T-helper 1 cell treated with Interleukin-12 subunit alpha and Interleukin-12 subunit beta and Interleukin-4 antibody, amounts not matched to agents 30 μg/mL and 1 μg/mL, for 36 hours (primary cell): ENCODE measurements around the gene ANKLE2.
"Not testable (repeated sequence)": the region's sequence is repeated elsewhere in the genome, so short reads cannot be mapped to it uniquely, and the experiment has no call there.

Source experiments
- H3K27ac Mint-ChIP-seq: one replicate; pipeline ENCODE4 v1.8.0; 2021; ENCODE audit warnings: mild to moderate bottlenecking, mixed read lengths
- H3K27me3 Mint-ChIP-seq: one replicate; pipeline ENCODE4 v1.8.0; 2021; ENCODE audit warnings: low read depth, mixed read lengths
- H3K36me3 Mint-ChIP-seq: one replicate; pipeline ENCODE4 v1.8.0; 2021; ENCODE audit warnings: low read depth, mixed read lengths
- H3K4me1 Mint-ChIP-seq: one replicate; pipeline ENCODE4 v1.8.0; 2021; ENCODE audit warnings: low read depth, mixed read lengths
- H3K4me3 Mint-ChIP-seq: one replicate; pipeline ENCODE4 v1.8.0; 2021; ENCODE audit warnings: mild to moderate bottlenecking, moderate library complexity, mixed read lengths
- H3K9me3 Mint-ChIP-seq: one replicate; pipeline ENCODE4 v1.8.0; 2021; ENCODE audit warnings: mixed read lengths

The ANKLE2 gene

DNA sequence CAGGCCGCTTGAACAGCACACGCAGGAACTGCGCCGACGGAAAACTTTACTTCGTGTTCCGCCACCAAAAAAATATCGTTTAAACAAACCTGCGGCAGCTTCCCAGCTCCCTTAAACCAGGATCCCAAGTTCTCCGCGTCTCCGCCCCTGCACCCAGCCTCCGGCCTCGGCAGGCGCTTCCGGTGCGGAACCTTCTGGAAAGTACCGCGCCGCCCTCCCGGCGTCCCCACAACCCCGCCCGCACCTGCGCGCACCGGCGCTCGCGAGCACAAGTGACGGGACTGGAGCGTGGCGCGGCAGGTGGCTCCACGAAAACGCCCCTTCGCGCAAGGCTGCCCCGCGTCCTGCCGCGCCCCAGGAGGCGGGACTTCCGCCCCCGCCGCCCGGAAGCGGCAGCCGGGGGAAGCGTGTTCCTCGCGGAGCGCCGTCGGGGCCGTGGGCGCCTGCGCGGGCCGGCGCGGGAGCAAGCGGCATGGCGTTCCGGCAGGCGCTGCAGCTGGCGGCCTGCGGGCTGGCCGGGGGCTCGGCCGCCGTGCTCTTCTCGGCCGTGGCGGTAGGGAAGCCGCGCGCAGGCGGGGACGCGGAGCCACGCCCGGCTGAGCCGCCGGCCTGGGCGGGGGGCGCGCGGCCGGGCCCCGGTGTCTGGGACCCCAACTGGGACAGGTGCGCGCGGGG is 51.1 kb downstream of the ANKLE2 start, which contains the start of gene PGAM5:
PGAM5 (plus strand) TSS at position 438 of the 675 bp plus-strand sequence; CDS start at position 473, 35 bp downstream.
- H3K4me1 Mint-ChIP-seq: peaks cover 17% of the 10 kb centered on the region
- H3K27me3 Mint-ChIP-seq: no peaks in the 10 kb centered on the region
- peak within 1 kb of the TSS; percentile 89 for H3K4me3 Mint-ChIP-seq

DNA sequence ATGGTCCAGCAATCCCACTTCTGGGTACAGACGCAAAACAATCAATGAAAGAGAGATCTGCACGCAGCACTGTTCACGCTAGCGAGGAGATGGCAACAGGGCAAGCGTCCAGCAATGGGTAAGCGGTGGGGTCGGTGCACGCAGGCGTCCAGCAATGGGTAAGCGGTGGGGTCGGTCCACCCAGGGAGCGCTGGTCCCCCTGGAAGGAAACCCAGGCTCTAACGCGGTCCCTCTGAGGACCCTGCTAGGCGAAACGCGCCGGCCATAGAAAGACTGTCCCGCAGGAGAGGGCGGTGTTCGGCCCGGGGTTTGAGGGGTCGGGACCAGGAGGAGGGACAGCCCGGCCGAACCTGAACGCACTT is 51.6 kb downstream of the ANKLE2 start:
- Mint-ChIP-seq H3K9me3 (no peaks in the 10 kb centered on the region), H3K4me1 (peaks cover 17% of the 10 kb centered on the region), H3K27me3 (no peaks in the 10 kb centered on the region), H3K27ac (peak overlapping the region; percentile 91), H3K36me3 (peaks cover 20% of the 10 kb centered on the region), H3K4me3 (peak overlapping the region; percentile 89)

More for the DNA sequence above, 51.1 kb downstream of the ANKLE2 start, which contains the start of gene PGAM5:
- peak within 1 kb of the TSS; percentile 91 for H3K27ac Mint-ChIP-seq
- no peaks in the 10 kb centered on the region for H3K9me3 Mint-ChIP-seq
- H3K36me3 Mint-ChIP-seq: peaks cover 18% of the 10 kb centered on the region

DNA sequence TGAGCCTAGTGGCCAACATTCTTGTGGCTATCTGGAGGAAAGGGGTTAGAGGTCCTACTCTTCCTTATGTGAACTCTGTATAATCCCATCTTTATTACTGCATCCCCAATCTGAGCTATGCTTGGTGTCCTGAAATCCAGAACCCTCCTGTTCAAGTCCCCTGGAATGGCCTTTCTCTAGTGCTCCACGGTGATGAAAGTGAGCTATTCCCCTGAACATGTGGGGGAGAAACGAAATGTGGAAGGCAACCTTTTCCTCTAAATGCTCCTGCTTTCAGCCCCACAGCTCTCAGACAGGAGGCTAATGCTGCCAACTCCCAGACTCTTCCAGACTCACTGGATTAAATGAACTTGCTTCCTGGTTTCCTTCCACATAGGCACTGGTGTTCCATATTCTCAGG is 53.5 kb downstream of the ANKLE2 start:
- Mint-ChIP-seq H3K36me3 (peaks cover 21% of the 10 kb centered on the region), H3K4me3 (no peak overlapping the region), H3K27ac (no peak overlapping the region), H3K4me1 (peaks cover 12% of the 10 kb centered on the region), H3K27me3 (no peaks in the 10 kb centered on the region), H3K9me3 (no peaks in the 10 kb centered on the region)

DNA sequence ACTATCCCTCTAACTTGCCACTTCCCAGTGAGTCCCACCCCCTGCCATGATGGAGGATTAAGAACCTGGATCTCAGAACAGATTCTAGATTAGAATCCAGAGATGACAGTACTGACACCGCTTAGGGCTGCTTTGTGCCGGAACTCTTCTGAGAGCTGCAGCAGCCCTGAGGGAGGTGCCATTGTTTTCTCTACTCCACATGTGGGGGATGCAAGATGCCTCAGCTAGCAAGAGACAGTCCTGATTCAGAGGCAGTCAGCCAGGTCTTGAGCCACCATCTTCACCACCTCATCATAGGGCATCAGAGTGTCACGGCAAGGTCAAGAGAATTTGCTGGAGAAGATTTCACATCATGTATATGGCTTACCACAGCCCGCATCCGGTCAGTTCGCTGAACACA is 54.4 kb downstream of the ANKLE2 start:
- H3K4me3 Mint-ChIP-seq: peak overlapping the region; percentile 54
- H3K27me3 Mint-ChIP-seq: no peaks in the 10 kb centered on the region
- no peaks in the 10 kb centered on the region for H3K9me3 Mint-ChIP-seq
- H3K36me3 Mint-ChIP-seq: peaks cover 22% of the 10 kb centered on the region
- H3K27ac Mint-ChIP-seq: peak overlapping the region; percentile 38
- H3K4me1 Mint-ChIP-seq: peaks cover 10% of the 10 kb centered on the region

DNA sequence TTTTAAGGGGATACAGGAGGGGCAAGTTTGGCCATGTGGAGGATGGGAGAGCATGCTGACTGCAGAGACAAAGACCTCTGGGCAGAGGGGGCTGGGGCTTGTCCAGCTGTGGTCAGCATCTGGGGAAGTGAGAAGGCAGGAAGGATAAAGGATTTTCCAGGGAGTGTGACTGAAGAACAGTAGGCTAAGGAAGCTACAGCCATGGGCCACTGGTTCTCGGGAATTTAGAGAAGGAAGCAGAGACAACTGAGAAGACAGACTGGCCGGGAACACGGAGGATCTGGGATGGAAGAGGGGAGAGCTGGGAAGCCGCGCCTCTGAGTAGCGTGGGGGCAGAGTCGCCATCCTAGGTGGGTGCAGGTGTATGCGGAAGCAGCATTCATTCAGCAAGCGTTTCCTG is 58.0 kb downstream of the ANKLE2 start:
- Mint-ChIP-seq H3K27me3 (no peaks in the 10 kb centered on the region), H3K36me3 (peaks cover 30% of the 10 kb centered on the region), H3K4me3 (no peak overlapping the region), H3K4me1 (no peaks in the 10 kb centered on the region), H3K9me3 (no peaks in the 10 kb centered on the region), H3K27ac (no peak overlapping the region)

DNA sequence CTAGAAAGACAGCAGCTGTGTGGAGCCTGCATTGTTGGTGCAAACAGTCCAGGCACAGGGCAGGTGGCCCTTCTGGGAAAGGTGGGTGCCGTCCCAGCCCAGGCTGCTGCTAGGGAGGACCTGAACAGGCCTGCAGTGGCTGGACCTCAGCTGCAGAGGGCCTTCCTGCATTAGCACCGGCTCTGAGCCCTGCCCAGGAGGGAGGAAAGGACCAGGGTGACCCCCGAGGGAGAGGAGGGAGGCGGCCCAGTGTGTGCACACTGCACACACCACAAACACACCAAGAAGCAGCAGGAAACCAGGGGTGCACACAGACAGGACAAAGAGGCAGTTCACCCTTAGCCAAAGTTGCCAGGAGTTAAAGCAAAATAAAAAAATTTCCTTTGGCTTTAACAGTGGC is 59.0 kb downstream of the ANKLE2 start:
- Mint-ChIP-seq H3K36me3 (peaks cover 29% of the 10 kb centered on the region), H3K4me3 (no peak overlapping the region), H3K4me1 (no peaks in the 10 kb centered on the region), H3K27me3 (no peaks in the 10 kb centered on the region), H3K27ac (no peak overlapping the region), H3K9me3 (no peaks in the 10 kb centered on the region)

DNA sequence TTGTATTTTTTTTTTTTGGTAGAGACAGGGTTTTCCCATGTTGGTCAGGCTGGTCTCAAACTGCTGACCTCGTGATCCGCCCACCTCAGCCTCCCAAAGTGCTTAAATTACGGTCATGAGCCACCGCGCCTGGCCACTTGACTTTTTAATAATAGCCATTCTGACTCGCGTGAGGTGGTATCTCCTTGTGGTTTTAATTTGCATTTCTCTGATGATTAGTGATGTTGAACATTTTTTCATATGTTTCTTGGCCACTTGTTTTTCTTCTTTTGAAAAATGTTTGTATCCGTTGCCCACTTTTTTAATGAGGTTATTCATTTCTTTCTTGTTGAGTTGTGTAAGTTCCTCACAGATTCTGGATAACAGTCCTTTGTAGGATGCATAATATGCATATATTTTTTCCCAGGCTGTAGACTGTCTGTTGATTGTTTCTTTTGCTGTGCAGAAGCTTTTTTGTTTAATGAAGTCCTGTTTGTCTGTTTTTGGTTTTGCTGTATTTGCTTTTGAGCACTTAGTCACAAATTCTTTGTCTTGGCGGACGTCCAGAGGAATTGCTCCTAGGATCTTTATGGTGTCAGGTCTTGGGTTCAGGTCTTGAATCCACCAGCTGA is 61.3 kb downstream of the ANKLE2 start:
- H3K9me3 Mint-ChIP-seq: no peaks in the 10 kb centered on the region
- H3K36me3 Mint-ChIP-seq: peaks cover 26% of the 10 kb centered on the region
- H3K4me3 Mint-ChIP-seq: no peak overlapping the region
- no peaks in the 10 kb centered on the region for H3K27me3 Mint-ChIP-seq
- no peak overlapping the region for H3K27ac Mint-ChIP-seq
- H3K4me1 Mint-ChIP-seq: no peaks in the 10 kb centered on the region

DNA sequence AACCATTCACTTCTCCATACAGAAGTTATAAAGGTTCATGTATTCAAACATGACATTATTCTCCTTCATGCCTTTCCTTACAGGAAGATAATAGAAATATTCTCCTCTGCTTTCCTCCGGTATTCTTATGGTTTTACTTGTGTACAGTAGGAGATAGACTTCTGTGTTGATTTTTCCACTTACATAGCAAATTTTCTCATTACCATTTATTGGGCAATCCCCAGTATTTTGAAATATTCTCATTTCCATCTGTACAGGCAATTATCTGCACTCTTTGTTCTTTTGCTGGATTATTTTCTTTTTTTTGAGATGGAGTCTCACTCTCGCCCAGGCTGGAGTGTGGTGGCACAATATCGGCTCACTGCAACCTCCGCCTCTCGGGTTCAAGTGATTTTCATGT is 63.3 kb downstream of the ANKLE2 start:
- Mint-ChIP-seq H3K4me3 (no peak overlapping the region), H3K36me3 (peaks cover 20% of the 10 kb centered on the region), H3K4me1 (no peaks in the 10 kb centered on the region), H3K27me3 (no peaks in the 10 kb centered on the region), H3K27ac (no peak overlapping the region), H3K9me3 (no peaks in the 10 kb centered on the region)

DNA sequence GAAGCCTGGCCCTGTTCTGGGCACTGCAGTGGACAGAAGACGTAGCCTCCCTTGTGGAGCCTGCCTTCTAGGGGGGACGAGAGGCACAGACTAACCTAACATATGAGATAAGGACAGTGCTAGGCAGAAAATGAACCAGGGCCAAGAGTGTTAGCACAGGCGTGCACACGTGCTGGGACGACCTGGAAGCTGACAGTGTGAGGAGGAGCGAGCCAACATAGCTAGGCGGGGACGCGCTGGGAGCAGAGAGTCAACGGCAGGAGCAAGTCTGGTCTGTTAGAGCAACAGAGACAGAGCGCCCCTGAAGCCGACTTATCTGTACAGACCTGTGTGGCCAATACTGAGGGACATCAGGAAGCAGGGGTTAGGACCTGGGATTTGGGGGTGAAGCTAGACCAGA is 66.2 kb downstream of the ANKLE2 start:
- H3K9me3 Mint-ChIP-seq: no peaks in the 10 kb centered on the region
- H3K27ac Mint-ChIP-seq: no peak overlapping the region
- H3K36me3 Mint-ChIP-seq: peaks cover 20% of the 10 kb centered on the region
- H3K4me3 Mint-ChIP-seq: no peak overlapping the region
- no peaks in the 10 kb centered on the region for H3K27me3 Mint-ChIP-seq
- H3K4me1 Mint-ChIP-seq: no peaks in the 10 kb centered on the region

DNA sequence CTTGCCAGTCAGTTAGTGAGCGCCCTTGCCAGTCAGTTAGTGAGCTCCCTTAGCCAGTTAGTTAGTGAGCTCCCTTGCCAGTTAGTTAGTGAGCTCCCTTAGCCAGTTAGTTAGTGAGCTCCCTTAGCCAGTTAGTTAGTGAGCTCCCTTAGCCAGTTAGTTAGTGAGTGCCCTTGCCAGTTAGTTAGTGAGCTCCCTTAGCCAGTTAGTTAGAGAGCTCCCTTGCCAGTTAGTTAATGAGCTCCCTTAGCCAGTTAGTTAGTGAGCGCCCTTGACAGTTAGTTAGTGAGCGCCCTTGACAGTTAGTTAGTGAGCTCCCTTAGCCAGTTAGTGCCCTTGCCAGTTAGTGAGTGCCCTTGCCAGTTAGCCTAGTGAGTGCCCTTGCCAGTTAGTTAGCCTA is 66.7 kb downstream of the ANKLE2 start:
- H3K27me3 Mint-ChIP-seq, H3K4me1 Mint-ChIP-seq, H3K27ac Mint-ChIP-seq, H3K4me3 Mint-ChIP-seq, H3K9me3 Mint-ChIP-seq: not testable (repeated sequence)
- peaks cover 20% of the 10 kb centered on the region for H3K36me3 Mint-ChIP-seq

DNA sequence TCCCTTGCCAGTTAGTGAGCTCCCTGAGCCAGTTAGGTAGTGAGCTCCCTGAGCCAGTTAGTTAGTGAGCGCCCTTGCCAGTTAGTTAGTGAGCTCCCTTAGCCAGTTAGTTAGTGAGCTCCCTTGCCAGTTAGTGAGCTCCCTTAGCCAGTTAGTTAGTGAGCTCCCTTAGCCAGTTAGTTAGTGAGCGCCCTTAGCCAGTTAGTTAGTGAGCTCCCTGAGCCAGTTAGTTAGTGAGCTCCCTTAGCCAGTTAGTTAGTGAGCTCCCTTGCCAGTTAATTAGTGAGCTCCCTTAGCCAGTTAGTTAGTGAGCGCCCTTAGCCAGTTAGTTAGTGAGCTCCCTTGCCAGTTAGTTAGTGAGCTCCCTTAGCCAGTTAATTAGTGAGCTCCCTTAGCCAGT is 69.6 kb downstream of the ANKLE2 start:
- H3K27ac Mint-ChIP-seq, H3K27me3 Mint-ChIP-seq, H3K4me1 Mint-ChIP-seq, H3K9me3 Mint-ChIP-seq, H3K4me3 Mint-ChIP-seq: not testable (repeated sequence)
- H3K36me3 Mint-ChIP-seq: peaks cover 13% of the 10 kb centered on the region

DNA sequence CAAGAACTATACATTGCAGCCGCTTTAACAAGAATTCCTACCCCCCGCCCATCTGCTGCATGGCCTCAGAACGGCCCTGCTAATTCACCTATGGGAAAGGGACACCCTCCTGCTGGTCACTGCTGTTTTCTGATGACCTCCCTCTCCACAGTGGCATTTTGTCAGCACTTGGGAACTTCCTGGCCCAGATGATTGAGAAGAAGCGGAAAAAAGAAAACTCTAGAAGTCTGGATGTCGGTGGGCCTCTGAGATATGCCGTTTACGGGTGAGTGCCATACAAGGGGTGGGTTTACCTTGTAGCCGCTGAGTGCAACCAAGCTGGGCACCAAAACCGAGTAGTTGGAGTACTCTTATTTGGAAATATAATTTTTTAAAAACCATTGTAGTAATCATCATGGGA is 71.5 kb downstream of the ANKLE2 start:
- Mint-ChIP-seq H3K27me3 (no peaks in the 10 kb centered on the region), H3K4me3 (peak overlapping the region; percentile 37), H3K4me1 (peaks cover 14% of the 10 kb centered on the region), H3K9me3 (no peaks in the 10 kb centered on the region), H3K36me3 (peaks cover 16% of the 10 kb centered on the region), H3K27ac (no peak overlapping the region)

DNA sequence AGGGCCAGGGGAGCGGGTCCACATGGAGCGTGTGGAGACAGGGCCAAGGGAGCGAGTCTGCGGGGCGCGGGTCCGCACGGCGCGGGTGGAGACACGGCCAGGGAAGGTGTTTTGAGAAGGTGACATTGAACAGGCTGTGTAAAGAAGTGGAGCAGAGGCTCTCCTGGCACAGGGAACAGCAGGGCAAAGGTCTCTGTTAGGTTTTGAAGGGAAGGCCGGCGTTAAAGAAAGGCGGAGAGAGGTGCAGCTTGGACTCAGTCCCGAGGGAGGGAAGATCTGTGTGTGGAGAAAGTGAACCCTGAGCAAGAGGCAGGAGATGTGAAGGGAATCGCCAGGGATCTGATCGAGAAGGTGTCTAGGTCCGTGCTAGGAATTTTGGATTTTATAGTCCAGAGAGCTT is 72.4 kb downstream of the ANKLE2 start:
- Mint-ChIP-seq H3K27me3 (no peaks in the 10 kb centered on the region), H3K4me1 (peaks cover 17% of the 10 kb centered on the region), H3K36me3 (peaks cover 16% of the 10 kb centered on the region), H3K9me3 (no peaks in the 10 kb centered on the region), H3K4me3 (peak overlapping the region; percentile 37), H3K27ac (no peak overlapping the region)

DNA sequence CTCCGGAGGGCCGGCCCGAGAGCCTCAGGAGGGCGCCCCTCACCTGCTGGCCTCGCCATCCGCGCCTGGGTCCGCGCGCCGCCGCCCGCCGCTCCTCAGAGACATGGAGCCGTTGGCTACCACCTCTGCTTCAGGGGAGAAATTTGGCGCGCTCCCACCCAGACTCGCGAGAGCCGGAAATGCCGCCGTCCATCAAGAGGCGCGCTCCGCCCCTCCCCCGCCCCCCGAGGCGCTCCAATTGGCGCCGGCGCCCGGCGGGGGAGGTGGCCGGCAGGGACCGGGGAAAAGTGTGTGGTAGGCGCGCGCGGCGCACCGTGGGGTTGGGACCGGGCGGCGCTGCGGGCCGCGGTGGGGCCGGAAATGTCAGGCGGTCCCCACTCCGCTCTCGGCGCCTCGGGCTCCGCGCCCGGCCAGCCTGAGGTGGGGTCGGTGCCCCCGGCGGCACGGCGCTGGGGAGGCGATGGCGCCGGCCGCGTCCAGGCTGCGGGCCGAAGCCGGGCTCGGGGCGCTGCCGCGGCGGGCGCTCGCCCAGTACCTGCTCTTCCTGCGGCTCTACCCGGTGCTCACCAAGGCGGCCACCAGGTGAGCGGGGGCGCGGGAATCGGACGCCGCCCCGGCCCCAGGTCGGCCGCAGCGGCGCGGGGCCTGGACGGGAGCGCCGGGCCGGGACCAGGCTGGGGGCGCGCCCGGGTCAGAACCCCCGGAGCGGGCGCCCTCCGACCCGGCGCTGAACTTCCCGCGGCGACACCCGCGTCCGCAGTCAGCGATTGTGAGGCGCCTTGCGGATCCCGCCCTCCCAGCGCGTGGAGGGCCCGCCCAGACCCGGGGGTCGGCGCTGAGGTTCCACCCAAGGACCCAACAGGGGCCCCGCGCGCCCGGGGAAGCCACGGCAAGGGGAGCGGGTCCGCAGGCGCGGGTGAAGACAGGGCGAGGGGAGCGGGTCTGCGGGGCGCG is 74.1 kb downstream of the ANKLE2 start, which contains the start of the genes POLE and PXMP2:
POLE (minus strand) TSS at position 132 of the 954 bp plus-strand sequence; CDS start at position 105, 27 bp downstream.
PXMP2 (plus strand) TSS at position 377 of the 954 bp plus-strand sequence; CDS start at position 461, 84 bp downstream.
- H3K36me3 Mint-ChIP-seq: peaks cover 17% of the 10 kb centered on the region
- H3K4me3 Mint-ChIP-seq: peak within 1 kb of the TSS; percentile 83
- H3K9me3 Mint-ChIP-seq: no peaks in the 10 kb centered on the region
- no peaks in the 10 kb centered on the region for H3K27me3 Mint-ChIP-seq
- H3K27ac Mint-ChIP-seq: peak within 1 kb of the TSS; percentile 79
- H3K4me1 Mint-ChIP-seq: peaks cover 24% of the 10 kb centered on the region
